Endothelial cell of umbilical vein (primary cell): ENCODE results near the gene GRIN3A.

Source experiments
- EZH2 ChIP-seq: IDR thresholded peaks from 2 replicates; pipeline ENCODE4 v1.6.1; 2012; ENCODE audit warnings: borderline replicate concordance, low read depth, mild to moderate bottlenecking, moderate library complexity, low read length, inconsistent platforms; ENCODE audit not compliant: severe bottlenecking
- FOS ChIP-seq: IDR thresholded peaks from 2 replicates; pipeline ENCODE4 v1.6.1; 2011; ENCODE audit warnings: mild to moderate bottlenecking, low read length, moderate library complexity, borderline replicate concordance; ENCODE audit not compliant: insufficient read depth
- GATA2 ChIP-seq: IDR thresholded peaks from 2 replicates; pipeline ENCODE4 v1.7.0; 2011; ENCODE audit warnings: low read depth, mild to moderate bottlenecking, moderate library complexity, mixed read lengths, low read length; ENCODE audit not compliant: insufficient read length, insufficient read depth
- JUN ChIP-seq: IDR thresholded peaks from 2 replicates; pipeline ENCODE4 v1.6.1; 2011; ENCODE audit warnings: borderline replicate concordance, low read depth; ENCODE audit not compliant: insufficient read length, insufficient read depth
- MYC ChIP-seq: IDR thresholded peaks from one replicate; pipeline ENCODE4 v1.6.1; 2011; ENCODE audit warnings: mild to moderate bottlenecking, low read depth, low read length
- POLR2A ChIP-seq: IDR thresholded peaks from 2 replicates; pipeline ENCODE4 v1.6.1; 2012; ENCODE audit warnings: low read depth, mild to moderate bottlenecking, control low read depth, low read length
- POLR2AphosphoS5 ChIP-seq: IDR thresholded peaks from 2 replicates; pipeline ENCODE4 v1.6.1; 2012; ENCODE audit warnings: low read depth, mild to moderate bottlenecking, control low read depth, low read length, moderate library complexity; ENCODE audit not compliant: insufficient read depth
- TF ChIP-seq, protein P1 (sequence below), 2 donors: IDR thresholded peaks; 1 replicate in 1 of 2; 2 replicates in 1 of 2; pipeline ENCODE4 v1.5.1; 2011; ENCODE audit warnings: low read length in 2 of 2, mild to moderate bottlenecking in 2 of 2, moderate library complexity in 2 of 2, control low read depth in 1 of 2, inconsistent platforms in 1 of 2, low read depth in 1 of 2; ENCODE audit not compliant: insufficient read depth in 1 of 2; ENCODE audit errors: extremely low read depth in 1 of 2
- TF ChIP-seq, protein P2 (sequence below): IDR thresholded peaks from 2 replicates; pipeline ENCODE4 v1.6.1; 2011; ENCODE audit not compliant: insufficient read depth, insufficient read length

GRCh38 chr9:101561740-101562139 lies 176.7 kb downstream of the GRIN3A start:
- no peak for TF ChIP-seq JUN
- TF ChIP-seq, protein P1, sequence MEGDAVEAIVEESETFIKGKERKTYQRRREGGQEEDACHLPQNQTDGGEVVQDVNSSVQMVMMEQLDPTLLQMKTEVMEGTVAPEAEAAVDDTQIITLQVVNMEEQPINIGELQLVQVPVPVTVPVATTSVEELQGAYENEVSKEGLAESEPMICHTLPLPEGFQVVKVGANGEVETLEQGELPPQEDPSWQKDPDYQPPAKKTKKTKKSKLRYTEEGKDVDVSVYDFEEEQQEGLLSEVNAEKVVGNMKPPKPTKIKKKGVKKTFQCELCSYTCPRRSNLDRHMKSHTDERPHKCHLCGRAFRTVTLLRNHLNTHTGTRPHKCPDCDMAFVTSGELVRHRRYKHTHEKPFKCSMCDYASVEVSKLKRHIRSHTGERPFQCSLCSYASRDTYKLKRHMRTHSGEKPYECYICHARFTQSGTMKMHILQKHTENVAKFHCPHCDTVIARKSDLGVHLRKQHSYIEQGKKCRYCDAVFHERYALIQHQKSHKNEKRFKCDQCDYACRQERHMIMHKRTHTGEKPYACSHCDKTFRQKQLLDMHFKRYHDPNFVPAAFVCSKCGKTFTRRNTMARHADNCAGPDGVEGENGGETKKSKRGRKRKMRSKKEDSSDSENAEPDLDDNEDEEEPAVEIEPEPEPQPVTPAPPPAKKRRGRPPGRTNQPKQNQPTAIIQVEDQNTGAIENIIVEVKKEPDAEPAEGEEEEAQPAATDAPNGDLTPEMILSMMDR (IDR thresholded peaks at IDR 0.05; ENCODE audit: extremely low read depth in 1 of 2, insufficient read depth in 1 of 2, low read depth in 1 of 2, low read length in 2 of 2): no peak
- no peak for TF ChIP-seq EZH2
- no peak for TF ChIP-seq POLR2A
- TF ChIP-seq MYC: no peak
- TF ChIP-seq POLR2AphosphoS5: no peak
- TF ChIP-seq, protein P2, sequence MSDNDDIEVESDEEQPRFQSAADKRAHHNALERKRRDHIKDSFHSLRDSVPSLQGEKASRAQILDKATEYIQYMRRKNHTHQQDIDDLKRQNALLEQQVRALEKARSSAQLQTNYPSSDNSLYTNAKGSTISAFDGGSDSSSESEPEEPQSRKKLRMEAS: no peak
- no peak for TF ChIP-seq GATA2
- no peak for TF ChIP-seq FOS
